ENCODE data around the gene SUPT3H. TPM values are rescaled to one million over a fixed set of nuclear protein-coding genes. Genes with fewer than 3 reads are reported as not detected.

Gene SUPT3H
- total RNA-seq, 1 donor from 2014 or later: 16.0 TPM

DNA sequence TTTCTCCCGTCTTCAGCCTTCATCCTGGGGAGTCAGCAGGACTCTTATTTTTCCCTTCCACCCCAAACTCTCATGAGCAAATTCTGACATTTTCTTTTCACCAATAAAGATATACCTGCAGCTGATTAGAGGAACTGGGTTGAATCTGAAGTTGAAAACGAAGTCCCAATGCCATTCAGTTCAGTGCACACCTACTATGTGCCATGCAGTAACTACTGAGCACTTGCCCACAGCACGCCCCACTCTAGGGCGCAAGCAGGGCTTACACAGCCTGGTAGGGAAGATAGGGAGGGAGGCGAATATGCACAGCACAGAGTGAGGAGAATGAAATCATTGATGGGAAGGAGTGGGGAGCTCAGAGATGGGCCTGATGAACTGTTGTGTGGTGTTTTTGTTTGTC, 588.7 kb downstream of the SUPT3H start:
- TF ChIP-seq, protein P1, sequence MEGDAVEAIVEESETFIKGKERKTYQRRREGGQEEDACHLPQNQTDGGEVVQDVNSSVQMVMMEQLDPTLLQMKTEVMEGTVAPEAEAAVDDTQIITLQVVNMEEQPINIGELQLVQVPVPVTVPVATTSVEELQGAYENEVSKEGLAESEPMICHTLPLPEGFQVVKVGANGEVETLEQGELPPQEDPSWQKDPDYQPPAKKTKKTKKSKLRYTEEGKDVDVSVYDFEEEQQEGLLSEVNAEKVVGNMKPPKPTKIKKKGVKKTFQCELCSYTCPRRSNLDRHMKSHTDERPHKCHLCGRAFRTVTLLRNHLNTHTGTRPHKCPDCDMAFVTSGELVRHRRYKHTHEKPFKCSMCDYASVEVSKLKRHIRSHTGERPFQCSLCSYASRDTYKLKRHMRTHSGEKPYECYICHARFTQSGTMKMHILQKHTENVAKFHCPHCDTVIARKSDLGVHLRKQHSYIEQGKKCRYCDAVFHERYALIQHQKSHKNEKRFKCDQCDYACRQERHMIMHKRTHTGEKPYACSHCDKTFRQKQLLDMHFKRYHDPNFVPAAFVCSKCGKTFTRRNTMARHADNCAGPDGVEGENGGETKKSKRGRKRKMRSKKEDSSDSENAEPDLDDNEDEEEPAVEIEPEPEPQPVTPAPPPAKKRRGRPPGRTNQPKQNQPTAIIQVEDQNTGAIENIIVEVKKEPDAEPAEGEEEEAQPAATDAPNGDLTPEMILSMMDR (IDR thresholded peaks at IDR 0.05; ENCODE audit: partially characterized antibody, unreplicated experiment): no peak
- DNase-seq: no peak
- Mint-ChIP-seq H3K9me3 (ENCODE audit: unreplicated experiment) (no peaks in the 10 kb centered on the region), H3K4me1 (ENCODE audit: low read depth, unreplicated experiment) (no peaks in the 10 kb centered on the region), H3K27me3 (ENCODE audit: unreplicated experiment) (peaks cover 2% of the 10 kb centered on the region), H3K36me3 (ENCODE audit: unreplicated experiment) (no peaks in the 10 kb centered on the region), H3K27ac (ENCODE audit: unreplicated experiment) (no peak overlapping the region), H3K4me3 (ENCODE audit: unreplicated experiment) (no peak overlapping the region)

DNA sequence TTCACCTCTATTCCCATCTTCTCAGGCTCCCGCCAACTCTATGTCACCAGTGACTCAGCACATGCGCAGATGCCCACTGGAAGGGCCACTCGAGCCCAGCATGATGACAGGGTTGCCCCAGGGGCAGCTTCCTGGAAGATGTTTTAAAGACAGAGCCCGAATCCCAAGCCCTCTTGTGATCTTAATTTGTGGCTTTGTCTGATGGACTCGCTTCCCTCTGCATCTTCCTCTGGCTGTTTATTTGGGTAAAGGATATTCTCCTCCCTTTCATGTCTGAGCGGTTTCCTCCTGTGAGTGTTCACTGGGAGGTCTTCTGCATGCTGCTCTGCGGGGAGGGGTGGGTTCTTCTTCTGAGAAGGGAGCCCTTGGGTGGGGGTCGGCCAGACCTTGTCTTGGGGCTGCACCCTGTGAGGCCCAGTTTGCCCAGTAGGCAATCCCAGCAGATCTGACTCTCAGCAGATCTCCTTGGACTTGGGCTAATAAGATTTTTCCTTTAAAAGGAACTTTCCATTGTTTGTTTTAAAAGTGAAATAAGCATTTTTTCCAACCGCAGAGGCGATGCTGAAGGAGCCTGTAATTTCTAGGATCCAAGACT, 589.2 kb downstream of the SUPT3H start:
- H3K9me3 Mint-ChIP-seq (ENCODE audit: unreplicated experiment): no peaks in the 10 kb centered on the region
- no peak overlapping the region for H3K27ac Mint-ChIP-seq (ENCODE audit: unreplicated experiment)
- peaks cover 2% of the 10 kb centered on the region for H3K27me3 Mint-ChIP-seq (ENCODE audit: unreplicated experiment)
- TF ChIP-seq, protein P1 (IDR thresholded peaks at IDR 0.05; ENCODE audit: partially characterized antibody, unreplicated experiment): no peak
- no peak overlapping the region for H3K4me3 Mint-ChIP-seq (ENCODE audit: unreplicated experiment)
- H3K36me3 Mint-ChIP-seq (ENCODE audit: unreplicated experiment): no peaks in the 10 kb centered on the region
- no peak for DNase-seq
- H3K4me1 Mint-ChIP-seq (ENCODE audit: low read depth, unreplicated experiment): no peaks in the 10 kb centered on the region

DNA sequence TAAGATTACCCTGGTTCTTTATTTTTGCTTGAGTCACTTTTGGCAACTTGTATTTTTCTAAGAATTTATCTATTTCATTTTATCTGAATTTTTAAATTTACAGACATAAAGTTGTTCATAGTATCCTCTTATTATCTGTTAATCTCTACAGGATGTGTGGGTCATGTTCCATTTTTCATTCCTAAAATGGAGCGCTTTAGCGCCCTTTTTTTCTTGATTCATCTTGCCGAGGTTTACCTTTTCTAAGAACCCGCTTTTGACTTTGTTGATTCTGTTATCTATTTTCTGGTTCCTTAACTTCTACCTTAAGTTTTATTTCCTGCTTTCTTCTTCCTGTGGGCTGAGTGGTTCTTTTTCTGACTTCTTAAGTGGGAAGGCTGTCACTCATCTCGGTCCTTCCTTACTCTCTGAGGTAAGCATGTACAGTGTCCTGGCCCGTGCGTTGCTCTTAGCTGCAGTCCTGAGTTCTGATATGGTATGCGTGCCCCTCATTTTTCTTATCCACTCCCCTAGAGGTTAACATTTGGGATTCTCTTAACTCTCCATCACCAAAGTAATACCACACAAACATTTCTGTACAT, 590.4 kb downstream of the SUPT3H start:
- TF ChIP-seq, protein P1 (IDR thresholded peaks at IDR 0.05; ENCODE audit: partially characterized antibody, unreplicated experiment): no peak
- no peaks in the 10 kb centered on the region for H3K4me1 Mint-ChIP-seq (ENCODE audit: low read depth, unreplicated experiment)
- no peak overlapping the region for H3K27ac Mint-ChIP-seq (ENCODE audit: unreplicated experiment)
- no peak overlapping the region for H3K4me3 Mint-ChIP-seq (ENCODE audit: unreplicated experiment)
- peaks cover 3% of the 10 kb centered on the region for H3K27me3 Mint-ChIP-seq (ENCODE audit: unreplicated experiment)
- no peak for DNase-seq
- no peaks in the 10 kb centered on the region for H3K9me3 Mint-ChIP-seq (ENCODE audit: unreplicated experiment)
- H3K36me3 Mint-ChIP-seq (ENCODE audit: unreplicated experiment): no peaks in the 10 kb centered on the region

DNA sequence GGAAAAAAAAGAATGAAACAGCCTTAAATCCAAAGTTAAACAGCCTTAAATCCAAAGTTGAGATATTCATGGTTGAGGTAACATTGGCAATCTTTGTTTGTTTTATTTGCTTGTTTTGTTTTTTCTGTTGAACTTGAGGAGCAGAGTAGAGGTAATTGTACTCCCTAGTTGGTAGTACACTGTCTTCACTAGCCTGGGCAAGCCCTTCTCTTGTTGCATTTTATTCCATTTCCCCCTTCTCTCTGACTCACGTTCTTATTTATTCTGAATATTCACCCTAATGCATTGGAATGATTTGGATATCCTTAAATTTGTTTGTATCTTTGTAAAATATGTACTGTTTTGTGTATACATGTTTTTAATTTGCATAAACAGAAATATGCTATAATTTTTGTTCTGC, 592.6 kb downstream of the SUPT3H start:
- peaks cover 3% of the 10 kb centered on the region for H3K4me1 Mint-ChIP-seq (ENCODE audit: low read depth, unreplicated experiment)
- no peak overlapping the region for H3K4me3 Mint-ChIP-seq (ENCODE audit: unreplicated experiment)
- no peaks in the 10 kb centered on the region for H3K36me3 Mint-ChIP-seq (ENCODE audit: unreplicated experiment)
- TF ChIP-seq, protein P1 (IDR thresholded peaks at IDR 0.05; ENCODE audit: partially characterized antibody, unreplicated experiment): no peak
- H3K9me3 Mint-ChIP-seq (ENCODE audit: unreplicated experiment): no peaks in the 10 kb centered on the region
- no peak overlapping the region for H3K27ac Mint-ChIP-seq (ENCODE audit: unreplicated experiment)
- peaks cover 3% of the 10 kb centered on the region for H3K27me3 Mint-ChIP-seq (ENCODE audit: unreplicated experiment)
- no peak for DNase-seq

DNA sequence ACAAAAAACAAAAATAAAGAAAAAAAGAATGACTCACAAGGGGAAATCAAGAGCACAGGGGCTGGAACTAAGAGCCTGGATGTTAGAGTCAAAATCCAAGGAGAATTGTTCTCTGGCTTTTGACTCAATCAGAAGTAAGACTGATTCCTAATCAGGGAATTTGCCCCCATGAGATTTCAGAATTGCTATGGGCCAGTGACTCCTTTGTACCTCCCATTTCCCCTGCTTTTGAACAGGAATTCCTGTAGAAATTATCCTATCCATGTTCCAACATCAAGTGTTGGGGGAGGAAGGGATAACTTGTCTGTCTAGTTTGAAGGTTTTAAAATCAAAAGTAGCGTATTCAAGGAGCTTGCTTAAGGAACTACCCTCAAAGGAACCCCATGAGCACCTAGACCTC, 593.5 kb downstream of the SUPT3H start:
- TF ChIP-seq, protein P1 (IDR thresholded peaks at IDR 0.05; ENCODE audit: partially characterized antibody, unreplicated experiment): no peak
- peaks cover 2% of the 10 kb centered on the region for H3K9me3 Mint-ChIP-seq (ENCODE audit: unreplicated experiment)
- H3K27ac Mint-ChIP-seq (ENCODE audit: unreplicated experiment): no peak overlapping the region
- DNase-seq: no peak
- H3K4me1 Mint-ChIP-seq (ENCODE audit: low read depth, unreplicated experiment): peaks cover 3% of the 10 kb centered on the region
- peaks cover 6% of the 10 kb centered on the region for H3K27me3 Mint-ChIP-seq (ENCODE audit: unreplicated experiment)
- no peaks in the 10 kb centered on the region for H3K36me3 Mint-ChIP-seq (ENCODE audit: unreplicated experiment)
- H3K4me3 Mint-ChIP-seq (ENCODE audit: unreplicated experiment): no peak overlapping the region
